ENCODE data around the gene CYREN. TPM values are rescaled to one million over a fixed set of nuclear protein-coding genes. Genes with fewer than 3 reads are reported as not detected.

CYREN gene
- total and polyA plus RNA-seq, 9 of the 15 experiments (the other 6 are each of a cell fraction or from before 2014, with no cell fraction given) = 13.9 to 108 (median 88.8) TPM

DNA sequence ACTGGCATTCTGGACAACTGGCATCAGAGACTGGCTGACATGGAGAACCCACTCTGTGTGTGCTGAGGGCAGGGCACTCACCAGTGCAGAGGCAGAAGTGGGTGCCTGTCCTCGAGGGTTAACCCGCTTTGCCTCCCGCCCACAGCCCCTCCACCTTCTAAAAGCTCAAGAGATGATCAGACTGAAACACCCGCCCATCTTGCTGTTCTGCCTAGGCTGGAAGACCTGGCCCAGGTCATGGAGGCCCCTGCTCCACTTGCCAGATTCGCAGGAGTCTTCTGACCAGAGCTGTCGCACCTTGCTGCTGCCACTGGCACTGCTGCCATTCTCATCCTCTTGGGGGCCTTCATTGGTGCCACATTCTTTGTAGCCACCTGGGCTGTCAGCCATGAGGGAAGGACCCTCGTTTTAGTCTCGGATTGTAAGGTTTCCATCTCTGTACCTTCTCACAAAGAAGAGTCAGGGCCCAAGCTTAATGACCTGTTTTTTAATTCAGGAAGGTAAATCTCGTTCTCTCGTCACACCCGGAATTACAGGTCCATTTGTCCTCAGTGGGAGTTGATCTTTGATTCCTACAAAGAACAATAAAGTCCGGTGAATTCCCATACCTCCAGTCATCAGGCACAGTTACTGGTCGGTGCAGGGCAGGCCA, 1.9 kb downstream of the CYREN start:
- H3K9ac ChIP-seq (ENCODE audit: insufficient read depth in 1 of 2, low read depth in 2 of 2, low read length in 2 of 2) = peak overlapping the region in 1 of 2 experiments; percentile 100; a peak in 2 of 4 replicates
- intact Hi-C loops (cut with micrococcal nuclease) (loop anchor here (1.0 kb wide), 1 partner anchor 182 kb away; the partner anchor contains the start of gene AGBL3), in situ Hi-C loops (cut with MboI) (no loop called here)
- H3K79me2 ChIP-seq (ENCODE audit: control insufficient read depth, insufficient read depth, low read length) = peaks cover 33% of the 10 kb centered on the region
- H3K4me2 ChIP-seq (ENCODE audit: insufficient read depth, low read length) = peak overlapping the region; percentile 88
- POLR2A ChIA-PET = interaction anchor here (0.6 to 1.5 kb wide), 7 partner anchors 8 to 232 kb away, joined by 3 to 11 read pairs (median 4); partner anchors contain the start of gene WDR91
- peaks cover 15 to 30% of the 10 kb centered on the region in 2 experiments; a peak in 4 of 5 replicates for H3K4me1 ChIP-seq (replicated peaks in 1 of 2; ENCODE audit: control insufficient read depth in 2 of 2, insufficient read depth in 2 of 2, low read length in 2 of 2)
- no peaks in the 10 kb centered on the region for H3K9me1 ChIP-seq (ENCODE audit: control insufficient read depth, insufficient read depth, low read length)
- WGBS (ENCODE audit: insufficient coverage, low coverage, missing lambda C conversion rate) = 87% methylated on average over 13 of the region's 13 CpGs
- no peak overlapping the region for H2AFZ ChIP-seq (ENCODE audit: low read depth, low read length)
- 0 out of 2 replicates have a peak, but pooled peaks cover 2% of the 10 kb centered on the region for H3K9me3 ChIP-seq (replicated peaks; ENCODE audit: control insufficient read depth, insufficient read depth, low read depth, low read length)
- DNase-seq (ENCODE audit: extremely low read depth in 1 of 4, low spot score in 3 of 4) (no peak), FAIRE-seq (no peak), ATAC-seq (no peak)
- CTCF ChIA-PET (ENCODE audit: low intra/inter-chr PET ratio) = no interaction called here
- no TSS peak for BruUV-seq (replicated peaks)
- H3K36me3 ChIP-seq (ENCODE audit: control insufficient read depth, insufficient read depth, low read length) = peaks cover 53% of the 10 kb centered on the region
- no peaks in the 10 kb centered on the region for H3K27me3 ChIP-seq (ENCODE audit: control insufficient read depth in 2 of 2, insufficient read depth in 2 of 2, low read length in 2 of 2)
- H3K4me3 ChIP-seq = peak overlapping the region; percentile 83; the same call in 1 of the 2 replicates
- H3K27ac ChIP-seq (ENCODE audit: extremely low read depth, low read depth, low read length) = no peak overlapping the region; the same call in 2 of the 3 replicates
- 0 out of 2 replicates have a peak, but pooled peaks cover 5% of the 10 kb centered on the region for H4K20me1 ChIP-seq (replicated peaks; ENCODE audit: control insufficient read depth, insufficient read depth, low read length)
- TF ChIP-seq ZNF253 (CRISPR knock-in tag; conservative IDR thresholded peaks at IDR 0.05) (no peak), ETV6 (IDR thresholded peaks at IDR 0.05; ENCODE audit: borderline replicate concordance in 1 of 2, low read depth in 2 of 2, low read length in 1 of 2) (no peak), ETV6 (CRISPR knock-in tag; IDR thresholded peaks at IDR 0.05; ENCODE audit: borderline replicate concordance) (0 out of 2 replicates have a peak, but pooled peaks have one; percentile 16), IFI16 (CRISPR knock-in tag; IDR thresholded peaks at IDR 0.05) (no peak), ZC3H4 (CRISPR knock-in tag; IDR thresholded peaks at IDR 0.05; ENCODE audit: borderline replicate concordance) (0 out of 2 replicates have a peak, but pooled peaks have one; percentile 53), TRIM25 (IDR thresholded peaks at IDR 0.05; ENCODE audit: borderline replicate concordance) (no peak), ZNF780A (CRISPR knock-in tag; IDR thresholded peaks at IDR 0.05) (no peak), MIER1 (IDR thresholded peaks at IDR 0.05; ENCODE audit: low read depth) (no peak), CBX1 (IDR thresholded peaks at IDR 0.05; ENCODE audit: low read depth) (peak; percentile 53; the same call in 1 of the 2 replicates)
